NB4 (cell line): ENCODE measurements around the gene EVI5.

Experiments
- CTCF ChIP-seq: IDR thresholded peaks from one replicate; pipeline ENCODE4 v1.5.1; 2012; ENCODE audit warnings: low read depth, low read length
- MYC ChIP-seq: IDR thresholded peaks from 2 replicates; pipeline ENCODE4 v1.6.1; 2011; ENCODE audit warnings: low read depth, low read length

DNA sequence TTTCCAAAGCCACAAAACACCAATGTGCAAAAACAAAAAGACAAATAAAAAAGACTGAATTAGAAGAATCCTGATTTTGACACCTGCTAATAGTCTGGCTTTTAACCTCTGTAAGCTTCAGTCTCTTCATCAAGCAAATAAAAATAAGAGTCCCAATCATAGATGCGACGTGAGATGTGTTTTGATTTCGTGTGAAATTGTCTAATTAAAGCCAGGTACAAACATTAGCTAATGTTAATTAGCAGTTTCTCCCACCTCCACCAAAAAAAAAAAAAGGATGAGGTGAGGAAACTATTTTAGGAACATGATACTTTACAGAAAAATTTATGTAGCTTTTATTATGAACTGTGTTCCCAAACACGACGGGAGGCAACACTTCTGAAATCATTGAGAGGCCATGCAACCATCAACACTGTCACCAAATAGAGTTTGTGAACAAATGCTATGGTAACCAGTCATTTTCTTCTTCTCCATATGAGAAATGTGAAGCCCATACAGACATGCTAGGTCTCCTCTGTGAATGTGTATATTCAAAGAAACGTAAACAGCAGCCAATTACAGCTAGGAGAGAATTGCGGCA is 6.7 kb upstream of the EVI5 start:
- TF ChIP-seq MYC, result no peak
- no peak for TF ChIP-seq CTCF
